Measurements from ENCODE around the gene SFSWAP.

DNA sequence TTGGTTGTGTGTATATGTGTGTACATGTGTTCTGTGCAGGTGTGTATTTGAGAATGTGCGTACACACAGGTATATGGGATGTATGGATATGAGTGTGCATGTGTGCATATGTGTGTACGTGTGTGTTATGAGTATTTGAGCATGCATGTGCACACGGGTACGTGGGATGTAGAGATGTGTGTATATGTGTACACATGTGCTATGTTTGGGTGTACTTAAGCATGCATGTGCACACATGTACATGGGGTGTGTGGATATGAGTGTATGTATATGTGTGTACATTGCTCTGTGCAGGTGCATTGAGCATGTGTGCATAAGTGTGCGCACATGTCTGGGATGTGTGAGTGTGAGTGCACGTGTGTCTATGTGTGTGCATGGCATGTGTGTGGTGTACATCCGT is 34.3 kb upstream of the SFSWAP start:
- TF ChIP-seq, protein P1, sequence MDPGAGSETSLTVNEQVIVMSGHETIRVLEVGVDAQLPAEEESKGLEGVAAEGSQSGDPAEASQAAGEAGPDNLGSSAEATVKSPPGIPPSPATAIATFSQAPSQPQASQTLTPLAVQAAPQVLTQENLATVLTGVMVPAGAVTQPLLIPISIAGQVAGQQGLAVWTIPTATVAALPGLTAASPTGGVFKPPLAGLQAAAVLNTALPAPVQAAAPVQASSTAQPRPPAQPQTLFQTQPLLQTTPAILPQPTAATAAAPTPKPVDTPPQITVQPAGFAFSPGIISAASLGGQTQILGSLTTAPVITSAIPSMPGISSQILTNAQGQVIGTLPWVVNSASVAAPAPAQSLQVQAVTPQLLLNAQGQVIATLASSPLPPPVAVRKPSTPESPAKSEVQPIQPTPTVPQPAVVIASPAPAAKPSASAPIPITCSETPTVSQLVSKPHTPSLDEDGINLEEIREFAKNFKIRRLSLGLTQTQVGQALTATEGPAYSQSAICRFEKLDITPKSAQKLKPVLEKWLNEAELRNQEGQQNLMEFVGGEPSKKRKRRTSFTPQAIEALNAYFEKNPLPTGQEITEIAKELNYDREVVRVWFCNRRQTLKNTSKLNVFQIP (CRISPR knock-in tag; IDR thresholded peaks at IDR 0.05; ENCODE audit: borderline replicate concordance, low read depth) = no peak
- TF ChIP-seq CSDC2 (CRISPR knock-in tag; IDR thresholded peaks at IDR 0.05) = no peak
- no peak for TF ChIP-seq ARNTL (CRISPR knock-in tag; IDR thresholded peaks at IDR 0.05; ENCODE audit: borderline replicate concordance, low read depth)
- TF ChIP-seq ISL1 (CRISPR knock-in tag; IDR thresholded peaks at IDR 0.05) = no peak
- TF ChIP-seq, protein P2, sequence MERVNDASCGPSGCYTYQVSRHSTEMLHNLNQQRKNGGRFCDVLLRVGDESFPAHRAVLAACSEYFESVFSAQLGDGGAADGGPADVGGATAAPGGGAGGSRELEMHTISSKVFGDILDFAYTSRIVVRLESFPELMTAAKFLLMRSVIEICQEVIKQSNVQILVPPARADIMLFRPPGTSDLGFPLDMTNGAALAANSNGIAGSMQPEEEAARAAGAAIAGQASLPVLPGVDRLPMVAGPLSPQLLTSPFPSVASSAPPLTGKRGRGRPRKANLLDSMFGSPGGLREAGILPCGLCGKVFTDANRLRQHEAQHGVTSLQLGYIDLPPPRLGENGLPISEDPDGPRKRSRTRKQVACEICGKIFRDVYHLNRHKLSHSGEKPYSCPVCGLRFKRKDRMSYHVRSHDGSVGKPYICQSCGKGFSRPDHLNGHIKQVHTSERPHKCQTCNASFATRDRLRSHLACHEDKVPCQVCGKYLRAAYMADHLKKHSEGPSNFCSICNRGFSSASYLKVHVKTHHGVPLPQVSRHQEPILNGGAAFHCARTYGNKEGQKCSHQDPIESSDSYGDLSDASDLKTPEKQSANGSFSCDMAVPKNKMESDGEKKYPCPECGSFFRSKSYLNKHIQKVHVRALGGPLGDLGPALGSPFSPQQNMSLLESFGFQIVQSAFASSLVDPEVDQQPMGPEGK (CRISPR knock-in tag; IDR thresholded peaks at IDR 0.05; ENCODE audit: borderline replicate concordance) = no peak

All from SK-N-SH treated with all-trans-retinoic acid at 6 μM for 48 hours (cell line).